ENCODE measurements around the gene GUK1. TPM values are rescaled to one million over a fixed set of nuclear protein-coding genes. Genes with fewer than 3 reads are reported as not detected.
A peak's percentile ranks its signal among the peaks of the same experiment; 100 is the strongest.

The GUK1 gene
- polyA plus RNA-seq, 3 donors = 262 to 391 (median 316) TPM

DNA sequence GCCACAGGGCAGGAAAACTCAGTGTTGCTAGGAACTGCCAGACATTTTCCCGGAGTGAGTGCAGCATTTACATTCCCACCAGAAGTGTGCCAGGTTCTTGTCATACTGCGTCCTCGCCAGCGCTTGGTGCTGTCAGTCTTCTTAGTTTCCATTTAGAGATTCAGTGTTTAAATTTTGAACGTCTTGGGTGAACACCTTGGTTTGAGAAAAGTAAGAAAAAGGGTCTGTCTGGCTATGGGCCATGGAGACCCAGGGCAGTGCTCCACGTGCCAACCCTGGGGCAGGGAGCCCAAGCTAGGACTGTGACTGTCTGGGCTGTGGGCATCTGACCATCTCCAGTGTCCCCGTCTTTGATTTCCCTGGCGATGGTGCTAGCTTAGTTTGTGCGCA, 41.6 kb downstream of the GUK1 start:
- Histone ChIP-seq H3K36me3 (replicated peaks in 1 of 2; ENCODE audit: control insufficient read depth in 1 of 2, insufficient read depth in 2 of 2, low read length in 2 of 2) (peaks cover 0 to 3% of the 10 kb centered on the region in 2 donors), H3K4me3 (replicated peaks in 1 of 3; ENCODE audit: low read depth in 2 of 3, low read length in 3 of 3) (no peak overlapping the region), H4K20me1 (ENCODE audit: insufficient read depth, low read length) (no peaks in the 10 kb centered on the region), H2AFZ (ENCODE audit: insufficient read depth, low read depth, low read length, poor library complexity, severe bottlenecking) (no peak overlapping the region), H3K27me3 (ENCODE audit: control insufficient read depth in 2 of 2, insufficient read depth in 2 of 2, low read length in 2 of 2) (no peaks in the 10 kb centered on the region), H3K4me2 (replicated peaks; ENCODE audit: extremely low read depth, low read length, poor library complexity, severe bottlenecking) (no peak overlapping the region), H3K9ac (ENCODE audit: insufficient read depth, low read length, poor library complexity, severe bottlenecking) (no peak overlapping the region), H3K4me1 (ENCODE audit: control insufficient read depth in 1 of 2, insufficient read depth in 2 of 2, low read length in 2 of 2) (peaks cover 19 to 20% of the 10 kb centered on the region in 2 donors), H3K79me2 (ENCODE audit: insufficient read depth, low read length) (no peaks in the 10 kb centered on the region), H3K27ac (ENCODE audit: low read depth in 1 of 2, low read length in 2 of 2) (no peak overlapping the region), H3K9me3 (replicated peaks in 1 of 2; ENCODE audit: control insufficient read depth in 1 of 2, insufficient read depth in 1 of 2, low read length in 2 of 2) (no peaks in the 10 kb centered on the region)
- TF ChIP-seq, protein P1, sequence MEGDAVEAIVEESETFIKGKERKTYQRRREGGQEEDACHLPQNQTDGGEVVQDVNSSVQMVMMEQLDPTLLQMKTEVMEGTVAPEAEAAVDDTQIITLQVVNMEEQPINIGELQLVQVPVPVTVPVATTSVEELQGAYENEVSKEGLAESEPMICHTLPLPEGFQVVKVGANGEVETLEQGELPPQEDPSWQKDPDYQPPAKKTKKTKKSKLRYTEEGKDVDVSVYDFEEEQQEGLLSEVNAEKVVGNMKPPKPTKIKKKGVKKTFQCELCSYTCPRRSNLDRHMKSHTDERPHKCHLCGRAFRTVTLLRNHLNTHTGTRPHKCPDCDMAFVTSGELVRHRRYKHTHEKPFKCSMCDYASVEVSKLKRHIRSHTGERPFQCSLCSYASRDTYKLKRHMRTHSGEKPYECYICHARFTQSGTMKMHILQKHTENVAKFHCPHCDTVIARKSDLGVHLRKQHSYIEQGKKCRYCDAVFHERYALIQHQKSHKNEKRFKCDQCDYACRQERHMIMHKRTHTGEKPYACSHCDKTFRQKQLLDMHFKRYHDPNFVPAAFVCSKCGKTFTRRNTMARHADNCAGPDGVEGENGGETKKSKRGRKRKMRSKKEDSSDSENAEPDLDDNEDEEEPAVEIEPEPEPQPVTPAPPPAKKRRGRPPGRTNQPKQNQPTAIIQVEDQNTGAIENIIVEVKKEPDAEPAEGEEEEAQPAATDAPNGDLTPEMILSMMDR (IDR thresholded peaks at IDR 0.05) = no peak
- peaks cover 22% of the 10 kb centered on the region for H3K4me1 Mint-ChIP-seq
- no peaks in the 10 kb centered on the region for H3K27me3 Mint-ChIP-seq (ENCODE audit: low read depth in 3 of 3)
- peaks cover 0 to 6% of the 10 kb centered on the region in 2 donors for H3K36me3 Mint-ChIP-seq
- peak overlapping the region in 1 of 7 donors; percentile 41 for H3K27ac Mint-ChIP-seq
- no peaks in the 10 kb centered on the region for H3K9me3 Mint-ChIP-seq
- 96% methylated on average over 7 of the region's 9 CpGs for WGBS (ENCODE audit: insufficient coverage)
- no peak overlapping the region for H3K4me3 Mint-ChIP-seq
- intact Hi-C loops (cut with micrococcal nuclease) = no loop called here
- DNase-seq = no peak

DNA sequence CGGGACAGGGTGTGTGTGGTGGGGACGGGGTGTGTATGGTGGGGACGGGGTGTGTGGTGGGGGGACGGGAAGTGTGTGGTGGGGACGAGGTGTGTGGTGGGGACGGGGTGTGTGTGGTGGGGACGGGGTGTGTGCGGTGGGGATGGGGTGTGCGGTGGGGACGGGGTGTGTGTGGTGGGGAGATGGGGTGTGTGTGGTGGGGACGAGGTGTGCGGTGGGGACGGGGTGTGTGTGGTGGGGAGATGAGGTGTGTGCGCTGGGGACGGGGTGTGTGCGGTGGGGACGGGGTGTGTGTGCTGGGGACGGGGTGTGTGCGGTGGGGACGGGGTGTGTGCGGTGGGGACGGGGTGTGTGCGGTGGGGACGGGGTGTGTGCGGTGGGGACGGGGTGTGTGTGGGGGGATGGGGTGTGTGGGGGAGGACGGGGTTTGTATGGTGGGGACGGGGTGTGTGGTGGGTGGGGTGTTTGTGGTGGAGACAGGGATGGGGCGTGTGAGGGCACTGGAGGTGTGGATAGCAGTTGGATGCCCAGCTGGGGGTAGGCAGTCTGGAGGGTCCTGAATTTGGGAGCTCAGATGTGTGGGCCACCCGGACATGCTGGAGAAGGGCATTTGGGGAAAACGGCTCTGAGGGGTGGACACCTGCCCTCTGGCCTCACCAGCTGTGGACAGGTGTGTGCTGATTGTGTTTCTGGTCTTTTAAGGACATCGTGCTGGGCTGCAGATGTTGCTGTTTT, 42.4 kb downstream of the GUK1 start:
- Histone ChIP-seq H3K27ac (ENCODE audit: low read depth in 1 of 2, low read length in 2 of 2) (no peak overlapping the region), H3K4me2 (replicated peaks; ENCODE audit: extremely low read depth, low read length, poor library complexity, severe bottlenecking) (no peak overlapping the region), H3K79me2 (ENCODE audit: insufficient read depth, low read length) (no peaks in the 10 kb centered on the region), H3K9me3 (replicated peaks in 1 of 2; ENCODE audit: control insufficient read depth in 1 of 2, insufficient read depth in 1 of 2, low read length in 2 of 2) (no peaks in the 10 kb centered on the region), H3K4me3 (replicated peaks in 1 of 3; ENCODE audit: low read depth in 2 of 3, low read length in 3 of 3) (no peak overlapping the region), H3K27me3 (ENCODE audit: control insufficient read depth in 2 of 2, insufficient read depth in 2 of 2, low read length in 2 of 2) (no peaks in the 10 kb centered on the region), H3K36me3 (replicated peaks in 1 of 2; ENCODE audit: control insufficient read depth in 1 of 2, insufficient read depth in 2 of 2, low read length in 2 of 2) (no peaks in the 10 kb centered on the region), H3K4me1 (ENCODE audit: control insufficient read depth in 1 of 2, insufficient read depth in 2 of 2, low read length in 2 of 2) (peaks cover 19 to 20% of the 10 kb centered on the region in 2 donors), H4K20me1 (ENCODE audit: insufficient read depth, low read length) (no peaks in the 10 kb centered on the region), H2AFZ (ENCODE audit: insufficient read depth, low read depth, low read length, poor library complexity, severe bottlenecking) (no peak overlapping the region), H3K9ac (ENCODE audit: insufficient read depth, low read length, poor library complexity, severe bottlenecking) (no peak overlapping the region)
- H3K4me3 Mint-ChIP-seq = no peak overlapping the region
- WGBS (ENCODE audit: insufficient coverage) = 85% methylated on average over 11 of the region's 32 CpGs
- DNase-seq = no peak
- peaks cover 0 to 6% of the 10 kb centered on the region in 2 donors for H3K36me3 Mint-ChIP-seq
- no peaks in the 10 kb centered on the region for H3K27me3 Mint-ChIP-seq (ENCODE audit: low read depth in 3 of 3)
- intact Hi-C loops (cut with micrococcal nuclease) = no loop called here
- H3K27ac Mint-ChIP-seq = no peak overlapping the region
- H3K4me1 Mint-ChIP-seq = peaks cover 22% of the 10 kb centered on the region
- TF ChIP-seq, protein P1 (IDR thresholded peaks at IDR 0.05) = no peak
- no peaks in the 10 kb centered on the region for H3K9me3 Mint-ChIP-seq
